A673 (cell line): Measurements from ENCODE around the gene ITSN1.

Source experiments
- CTCF ChIP-seq: fragments of 300-800, 200-600 bp; sonication (generic); conservative IDR thresholded peaks from 2 replicates; pipeline ENCODE4 v1.5.1; 2017; ENCODE audit warnings: low read depth, mild to moderate bottlenecking, antibody characterized with exemption, low read length, moderate library complexity, mixed read lengths
- EZH2 ChIP-seq: fragments of 200-600 bp; sonication (generic); IDR thresholded peaks from 2 replicates; pipeline ENCODE4 v1.6.1; 2017; ENCODE audit warnings: borderline replicate concordance, low read depth, mild to moderate bottlenecking, mixed read lengths, antibody characterized with exemption, low read length; ENCODE audit not compliant: poor library complexity, severe bottlenecking

GRCh38 chr21:33844104-33844889 is 202.0 kb downstream of the ITSN1 start:
- no peak for TF ChIP-seq CTCF
- no peak for TF ChIP-seq EZH2
